K562 (cell line): ENCODE data around the gene PBX1. TPM values are rescaled to one million over a fixed set of nuclear protein-coding genes. Genes with fewer than 3 reads are reported as not detected.
A peak's percentile ranks its signal among the peaks of the same experiment; 100 is the strongest.

ENCODE experiments used
- ATAC-seq: fragments of 200-7000 bp; cut with Tn5 transposase; 3 replicates; pipeline ENCODE4 v1.9.1; 2020; ENCODE audit warnings: moderate library complexity
- BruUV-seq: library from RNA; stranded (reverse); fragments of 400-500 nt; replicated peaks from 2 replicates; lab custom pipeline; 2021; lab: Mats Ljungman, UMichigan
- CTCF ChIA-PET: fragments of 300-600 bp; formaldehyde crosslinking; extraction: SDS; loops from one replicate; lab custom pipeline; 2021; ENCODE audit warnings: low intra/inter-chr PET ratio; lab: Yijun Ruan, JAX
- POLR2A ChIA-PET: fragments of 300-600, 350-650 bp; sonication (Branson Sonifier 250); formaldehyde crosslinking; extraction: SDS; loops from one replicate; lab custom pipeline; 2021; ENCODE audit warnings: antibody characterized with exemption, inconsistent platforms; lab: Yijun Ruan, JAX
- DNase-seq, 4 experiments: peaks; one replicate each; pipeline versions ENCODE4 v3.0.0 to v3.0.0-alpha.2; 2011 to 2018; ENCODE audit warnings: low spot score in 3 of 4, mixed read lengths in 3 of 4; ENCODE audit errors: extremely low read depth in 1 of 4
- FAIRE-seq: peaks from 2 replicates; lab custom pipeline; 2011; peaks lifted over from hg19 to GRCh38; lab: Jason Lieb, UNC
- H2AFZ ChIP-seq: 2 replicates; pipeline ENCODE4 v1.6.0; 2011; ENCODE audit warnings: low read depth, low read length, control low read depth, inconsistent platforms
- H3K27ac ChIP-seq: fragments of 200-600 bp; 3 replicates; pipeline ENCODE4 v1.8.0; 2011; ENCODE audit warnings: low read depth, mild to moderate bottlenecking, control low read depth, inconsistent platforms, low read length, moderate library complexity, mixed read lengths; ENCODE audit errors: extremely low read depth
- H3K27me3 ChIP-seq, 2 experiments: fragments of 300-600 bp in 1 of 2; 2 replicates in 1 of 2; 3 replicates in 1 of 2; pipeline versions ENCODE4 v1.6.0 to v1.8.0; 2011; ENCODE audit warnings: inconsistent platforms in 2 of 2, low read length in 2 of 2, mild to moderate bottlenecking in 1 of 2, mixed read lengths in 1 of 2, moderate library complexity in 1 of 2; ENCODE audit not compliant: control insufficient read depth in 2 of 2, insufficient read depth in 2 of 2
- H3K36me3 ChIP-seq: fragments of 300-600 bp; 3 replicates; pipeline ENCODE4 v1.8.0; 2011; ENCODE audit warnings: mild to moderate bottlenecking, low read length, inconsistent platforms; ENCODE audit not compliant: control insufficient read depth, insufficient read depth
- H3K4me1 ChIP-seq, 2 experiments: fragments of 200-600 bp in 1 of 2; replicated peaks in 1 of 2; 2 replicates in 1 of 2; 3 replicates in 1 of 2; pipeline versions ENCODE4 v1.5.1 to v1.8.0; 2011; ENCODE audit warnings: inconsistent platforms in 2 of 2, low read length in 2 of 2, mild to moderate bottlenecking in 1 of 2, mixed read lengths in 1 of 2, moderate library complexity in 1 of 2; ENCODE audit not compliant: control insufficient read depth in 2 of 2, insufficient read depth in 2 of 2
- H3K4me2 ChIP-seq: 2 replicates; pipeline ENCODE4 v1.6.1; 2011; ENCODE audit warnings: low read length, control low read depth, inconsistent platforms, mixed read lengths; ENCODE audit not compliant: insufficient read depth
- H3K4me3 ChIP-seq: fragments of 200-600 bp; sonication (generic), shearing (Covaris generic); 2 replicates; pipeline ENCODE4 v1.5.1; 2016; ENCODE audit warnings: control low read depth, inconsistent platforms
- H3K79me2 ChIP-seq: fragments of 200-600 bp; 3 replicates; pipeline ENCODE4 v1.8.0; 2011; ENCODE audit warnings: low read length, inconsistent platforms; ENCODE audit not compliant: control insufficient read depth, insufficient read depth
- H3K9ac ChIP-seq, 2 experiments: 2 replicates each; pipeline versions ENCODE4 v1.6.0 to v1.6.1; 2011; ENCODE audit warnings: low read depth in 2 of 2, low read length in 2 of 2, control low read depth in 1 of 2, inconsistent platforms in 1 of 2, mild to moderate bottlenecking in 1 of 2, mixed read lengths in 1 of 2; ENCODE audit not compliant: insufficient read depth in 1 of 2
- H3K9me1 ChIP-seq: one replicate; pipeline ENCODE4 v1.6.0; 2011; ENCODE audit warnings: inconsistent platforms, mild to moderate bottlenecking, low read length, moderate library complexity; ENCODE audit not compliant: control insufficient read depth, insufficient read depth
- H3K9me3 ChIP-seq: replicated peaks from 2 replicates; pipeline ENCODE4 v1.5.1; 2011; ENCODE audit warnings: low read depth, low read length, inconsistent platforms; ENCODE audit not compliant: control insufficient read depth, insufficient read depth
- H4K20me1 ChIP-seq: replicated peaks from 2 replicates; pipeline ENCODE4 v1.6.1; 2011; ENCODE audit warnings: low read length, inconsistent platforms, mixed read lengths; ENCODE audit not compliant: control insufficient read depth, insufficient read depth
- CCNT2 ChIP-seq: IDR thresholded peaks from 2 replicates; pipeline ENCODE4 v1.6.1; 2011; ENCODE audit warnings: borderline replicate concordance, low read depth, mild to moderate bottlenecking, moderate library complexity, mixed read lengths, low read length; ENCODE audit not compliant: insufficient read length; ENCODE audit errors: extremely low read depth
- CTCF ChIP-seq, 3 experiments: IDR thresholded peaks in 2 of 3; conservative IDR thresholded peaks in 1 of 3; 2 replicates each; pipeline ENCODE4 v1.5.1; 2011 to 2012; ENCODE audit warnings: low read length in 3 of 3, mild to moderate bottlenecking in 3 of 3, control low read depth in 2 of 3, improper control_type of control experiment in 1 of 3, inconsistent platforms in 1 of 3, low read depth in 1 of 3, mixed read lengths in 1 of 3, moderate library complexity in 1 of 3; ENCODE audit not compliant: insufficient read depth in 2 of 3
- ILF3 ChIP-seq: fragments of 450-650 bp; IDR thresholded peaks from 2 replicates; pipeline ENCODE4 v1.6.1; 2018; ENCODE audit warnings: antibody characterized with exemption, mild to moderate bottlenecking, moderate library complexity, borderline replicate concordance
- MXI1 ChIP-seq: IDR thresholded peaks from 2 replicates; pipeline ENCODE4 v1.6.1; 2011; ENCODE audit warnings: low read depth, mild to moderate bottlenecking, improper control_type of control experiment, low read length
- NR4A1 ChIP-seq, 2 experiments: fragments of 250-450 bp in 1 of 2; fragments of 450-650 bp in 1 of 2; sonication (Bioruptor Pico) in 1 of 2; IDR thresholded peaks; 2 replicates each; pipeline versions ENCODE4 v1.4.0 to v1.6.1; 2016 to 2020; ENCODE audit warnings: mild to moderate bottlenecking in 2 of 2, missing compliant biosample characterization in 1 of 2, missing genetic modification characterization in 1 of 2, moderate library complexity in 1 of 2
- SRF ChIP-seq, 2 experiments: fragments of 250-450, 450-650 bp in 1 of 2; sonication (Bioruptor Pico) in 1 of 2; sonication (generic) in 1 of 2; formaldehyde crosslinking; IDR thresholded peaks; 2 replicates each; pipeline versions ENCODE4 v1.5.0 to v1.5.1; 2020 to 2022; ENCODE audit warnings: mild to moderate bottlenecking in 1 of 2, missing genetic modification reagents in 1 of 2
- WHSC1 ChIP-seq: IDR thresholded peaks from one replicate; pipeline ENCODE4 v1.6.1; 2012; ENCODE audit warnings: low read length, control low read depth, inconsistent platforms
- ZNF165 ChIP-seq: fragments of 250-450 bp; sonication (Bioruptor Pico); IDR thresholded peaks from 2 replicates; pipeline ENCODE4 v1.4.0; 2020; ENCODE audit warnings: borderline replicate concordance
- WGBS: fragments of 100-300 bp; shearing (Covaris generic); methylation state at CpG from one replicate; pipeline ENCODE4 v1.1.6; 2016; ENCODE audit warnings: low coverage, mixed read lengths; ENCODE audit not compliant: insufficient coverage; ENCODE audit errors: missing lambda C conversion rate; 5-methylcytosine and 5-hydroxymethylcytosine counted together
- in situ Hi-C: fragments of 300-500 bp; cut with MboI; formaldehyde crosslinking; loops from 4 replicates; pipeline ENCODE4 v1.15.0; 2018; ENCODE audit warnings: inconsistent platforms, mixed read lengths
- intact Hi-C: fragments of 100-400 bp; cut with micrococcal nuclease; formaldehyde crosslinking; loops from 2 replicates; pipeline ENCODE4 v1.14.2; 2022
- polyA plus RNA-seq, 8 experiments: library from polyadenylated mRNA; depleted of rRNA in 4 of 8; stranded (reverse) in 5 of 8; unstranded in 3 of 8; fragments of >200 nt; fragmentation: Nextera tagmentation in 2 of 8; fragmentation: Illumina TruSeq in 1 of 8; extraction: Ambion mirVana in 2 of 8; extraction: Trizol in 1 of 8; gene quantifications; 2 replicates each; pipeline versions ENCODE4 v1.2.1 to v1.2.3, GENCODE V29; 2011 to 2014; ENCODE audit warnings: inconsistent platforms in 1 of 8, missing spikeins in 1 of 8
- total RNA-seq, 7 experiments: library from RNA; depleted of rRNA in 6 of 7; stranded (reverse); fragments of >200 nt in 6 of 7; fragmentation: Illumina TruSeq in 2 of 7; extraction: Trizol in 2 of 7; gene quantifications; 2 replicates each; pipeline versions ENCODE4 v1.2.1 to v1.2.3, GENCODE V29; 2011 to 2021; ENCODE audit warnings: low replicate concordance in 1 of 7

The PBX1 gene
- total and polyA plus RNA-seq, 9 of the 15 experiments (the other 6 are each of a cell fraction or from before 2014, with no cell fraction given): 0.03 to 0.62 (median 0.17) TPM

- no peak for TF ChIP-seq SRF (CRISPR knock-in tag; IDR thresholded peaks at IDR 0.05)
- no peak for TF ChIP-seq MXI1
- peak in 1 of 3 experiments; percentile 46; a peak in 3 of 6 replicates for TF ChIP-seq CTCF (IDR thresholded peaks at IDR 0.05 in 2 of 3, conservative IDR thresholded peaks at IDR 0.05 in 1 of 3; ENCODE audit: insufficient read depth in 2 of 3, low read depth in 1 of 3, low read length in 3 of 3)
- TF ChIP-seq ZNF165 (CRISPR knock-in tag): no peak
- TF ChIP-seq NR4A1 (CRISPR knock-in tag; IDR thresholded peaks at IDR 0.05): no peak
- TF ChIP-seq NR4A1 (tag; IDR thresholded peaks at IDR 0.05): no peak
- no peak for TF ChIP-seq CCNT2
- no peak for TF ChIP-seq WHSC1
- TF ChIP-seq ILF3: no peak
- peak; percentile 19 for FAIRE-seq
- Histone ChIP-seq H3K9me3 (no peaks in the 10 kb centered on the region), H3K27ac (no peak overlapping the region), H3K4me1 (peaks cover 4 to 53% of the 10 kb centered on the region in 2 experiments; a peak in 4 of 5 replicates), H3K4me2 (peak overlapping the region; percentile 29; the same call in 1 of the 2 replicates), H3K4me3 (no peak overlapping the region), H3K36me3 (no peaks in the 10 kb centered on the region), H3K9ac (no peak overlapping the region), H3K27me3 (peaks cover 0 to 9% of the 10 kb centered on the region in 2 experiments; a peak in 1 of 5 replicates), H2AFZ (no peak overlapping the region), H3K9me1 (no peaks in the 10 kb centered on the region), H4K20me1 (no peaks in the 10 kb centered on the region), H3K79me2 (no peaks in the 10 kb centered on the region)
- CTCF ChIA-PET: no interaction called here
- no peak for ATAC-seq
- intact Hi-C loops (loop anchor here (1.0 kb wide), 1 partner anchor 62 kb away; no protein-coding TSS in a partner anchor), in situ Hi-C loops (no loop called here)
- 17% methylated on average over 4 of the region's 4 CpGs for WGBS
- no peak for DNase-seq
- no TSS peak for BruUV-seq
- POLR2A ChIA-PET: no interaction called here
These were observed 215.4 kb downstream of the PBX1 start for GRCh38 chr1:164774413-164774812.
